Tibial nerve (tissue), 4 donors: ENCODE results near the gene INO80. TPM values are rescaled to one million over a fixed set of nuclear protein-coding genes. Genes with fewer than 3 reads are reported as not detected.

Source experiments
- DNase-seq, 2 donors: peaks; one replicate each; pipeline ENCODE4 v3.0.0-alpha.2; 2019; ENCODE audit warnings: low spot score in 2 of 2
- H3K27ac ChIP-seq, 4 donors: fragments of 200-600 bp; sonication (generic) in 3 of 4; one replicate each; pipeline ENCODE4 v1.5.1; 2017 to 2019; ENCODE audit warnings: mild to moderate bottlenecking in 1 of 4
- H3K27me3 ChIP-seq, 2 donors: fragments of 200-600 bp; sonication (generic) in 1 of 2; one replicate each; pipeline versions ENCODE4 v1.5.1 to v1.6.0; 2017 to 2019
- H3K36me3 ChIP-seq, 3 donors: fragments of 200-600 bp; sonication (generic); one replicate each; pipeline ENCODE4 v1.5.1; 2018 to 2019
- H3K4me1 ChIP-seq, 4 donors: fragments of 200-600 bp; sonication (generic) in 3 of 4; one replicate each; pipeline ENCODE4 v1.5.1; 2017 to 2019
- H3K4me3 ChIP-seq, 4 donors: fragments of 200-600 bp; sonication (generic) in 3 of 4; one replicate each; pipeline ENCODE4 v1.5.1; 2017 to 2019; ENCODE audit warnings: mild to moderate bottlenecking in 1 of 4, moderate library complexity in 1 of 4
- H3K9me3 ChIP-seq, 4 donors: fragments of 200-600 bp; sonication (generic) in 3 of 4; one replicate each; pipeline ENCODE4 v1.5.1; 2017 to 2019
- CTCF ChIP-seq, 5 experiments: fragments of 200-600 bp in 3 of 5; fragments of 450-650 bp in 2 of 5; sonication (generic) in 3 of 5; IDR thresholded peaks; one replicate each; pipeline ENCODE4 v1.5.1; 2016 to 2019; ENCODE audit warnings: antibody characterized with exemption in 5 of 5, mild to moderate bottlenecking in 3 of 5, moderate library complexity in 2 of 5
- EP300 ChIP-seq, 2 donors: sonication (generic); formaldehyde crosslinking; IDR thresholded peaks; one replicate each; pipeline ENCODE4 v1.6.1; 2017; ENCODE audit warnings: antibody characterized with exemption in 2 of 2, mild to moderate bottlenecking in 1 of 2
- POLR2A ChIP-seq, 2 donors: fragments of 450-650 bp; IDR thresholded peaks; one replicate each; pipeline ENCODE4 v1.6.1; 2017; ENCODE audit warnings: antibody characterized with exemption in 2 of 2, mild to moderate bottlenecking in 2 of 2, moderate library complexity in 2 of 2
- WGBS, 2 donors: methylation state at CpG; one replicate each; pipeline ENCODE4 v1.1.5; 2018; 5-methylcytosine and 5-hydroxymethylcytosine counted together
- total RNA-seq, 4 donors: library from RNA; depleted of rRNA; stranded (reverse); fragments of >200 nt; gene quantifications; one replicate each; pipeline ENCODE4 v1.1.0, GENCODE V29; 2016

The INO80 gene
- total RNA-seq, 4 donors from 2014 or later, result 21.6 to 40.8 (median 33.2) TPM

DNA sequence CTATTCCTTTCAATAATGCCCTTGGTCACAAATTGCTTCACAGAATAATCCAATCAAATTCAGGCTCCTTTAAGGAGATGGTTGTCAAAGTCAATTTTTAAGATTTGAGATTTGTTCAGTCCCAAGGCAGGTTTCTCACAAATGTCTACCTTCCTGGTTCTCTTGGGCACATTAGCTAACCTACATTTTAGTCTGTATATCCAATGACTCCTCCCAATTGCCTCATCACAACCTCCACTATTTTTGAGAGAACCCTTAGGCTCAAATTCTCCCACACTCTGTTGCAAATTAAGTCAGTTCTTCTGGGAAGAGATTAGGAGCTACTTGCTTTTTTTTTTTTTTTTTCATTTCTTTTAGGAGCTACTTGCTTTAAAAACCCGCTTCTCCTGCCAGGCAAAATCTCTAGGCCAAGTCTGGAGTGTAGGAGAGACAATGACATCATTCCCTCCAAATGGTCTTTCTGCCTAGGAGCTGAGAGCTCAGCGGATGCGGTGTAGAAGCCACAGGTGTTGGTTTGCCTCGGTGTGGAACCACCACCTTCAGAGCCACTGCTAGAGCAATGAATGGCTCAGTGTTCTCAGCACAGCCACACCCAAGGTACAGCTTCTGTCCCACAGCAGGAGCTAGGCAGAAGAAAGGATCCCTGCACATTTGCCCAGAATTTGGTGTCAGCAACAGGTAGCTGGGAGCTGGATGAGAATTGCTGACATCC is 10.0 kb upstream of the INO80 start:
- Histone ChIP-seq H3K27me3 (peaks cover 0 to 27% of the 10 kb centered on the region in 2 donors), H3K27ac (no peak overlapping the region), H3K4me3 (no peak overlapping the region), H3K4me1 (no peaks in the 10 kb centered on the region), H3K36me3 (no peaks in the 10 kb centered on the region), H3K9me3 (peaks cover 0 to 15% (median 0%) of the 10 kb centered on the region in 4 donors)
- 64 to 85% methylated on average over 4 of the region's 4 CpGs for WGBS, 2 donors
- no peak for DNase-seq
- TF ChIP-seq EP300 (IDR thresholded peaks at IDR 0.05), result no peak
- TF ChIP-seq CTCF (IDR thresholded peaks at IDR 0.05), result no peak
- no peak for TF ChIP-seq POLR2A (IDR thresholded peaks at IDR 0.05)

GRCh38 chr15:41125063-41125669 is 9.1 kb upstream of the INO80 start:
- Histone ChIP-seq H3K36me3 (no peaks in the 10 kb centered on the region), H3K27me3 (peaks cover 0 to 32% of the 10 kb centered on the region in 2 donors), H3K27ac (no peak overlapping the region), H3K9me3 (peaks cover 0 to 6% (median 0%) of the 10 kb centered on the region in 4 donors), H3K4me3 (no peak overlapping the region), H3K4me1 (no peaks in the 10 kb centered on the region)
- no peak for DNase-seq
- 70 to 88% methylated on average over 1 of the region's 1 CpG for WGBS, 2 donors
- TF ChIP-seq CTCF (IDR thresholded peaks at IDR 0.05) (no peak), EP300 (IDR thresholded peaks at IDR 0.05) (no peak), POLR2A (IDR thresholded peaks at IDR 0.05) (no peak)

DNA sequence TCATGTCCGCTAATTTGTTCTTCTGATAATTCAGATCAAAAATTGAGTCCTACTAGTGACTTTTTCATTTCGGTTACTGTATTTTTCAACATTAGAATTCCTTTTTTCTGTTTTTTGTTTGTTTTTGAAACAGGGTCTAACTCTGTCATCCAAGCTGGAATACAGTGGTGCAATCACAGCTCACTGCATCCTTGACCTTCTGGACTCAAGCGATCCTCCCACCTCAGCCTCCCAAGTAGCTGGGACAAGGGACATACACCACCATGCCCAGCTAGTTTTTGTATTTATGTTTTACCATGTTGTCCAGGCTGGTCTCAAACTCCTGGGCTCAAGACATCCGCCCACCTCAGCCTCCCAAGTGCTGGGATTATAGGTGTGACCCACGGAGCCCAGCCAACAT is 8.0 kb upstream of the INO80 start:
- H3K4me3 ChIP-seq, result no peak overlapping the region
- WGBS, 2 donors, result 90 to 98% methylated on average over 5 of the region's 5 CpGs

DNA sequence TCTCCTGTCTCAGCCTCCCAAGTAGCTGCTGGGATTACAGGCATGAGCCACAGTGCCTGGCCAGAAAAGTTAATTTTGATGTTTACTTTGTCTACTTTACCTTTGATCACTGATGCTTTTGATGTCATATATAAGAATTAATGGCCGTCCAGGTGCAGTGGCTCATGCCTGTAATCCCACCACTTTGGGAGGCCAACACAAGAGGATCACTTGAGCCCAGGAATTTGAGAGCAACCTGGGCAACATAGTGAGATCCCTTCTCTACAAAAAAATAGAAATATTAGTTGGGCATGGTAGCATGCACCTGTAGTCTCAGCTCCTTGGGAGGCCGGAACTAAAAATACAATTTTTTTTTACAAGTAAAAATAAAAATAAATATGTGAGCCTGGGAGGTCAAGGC is 6.8 kb upstream of the INO80 start:
- TF ChIP-seq EP300 (IDR thresholded peaks at IDR 0.05) (no peak), CTCF (IDR thresholded peaks at IDR 0.05) (no peak), POLR2A (IDR thresholded peaks at IDR 0.05) (no peak)
- Histone ChIP-seq H3K4me3 (no peak overlapping the region), H3K27ac (no peak overlapping the region), H3K4me1 (no peaks in the 10 kb centered on the region), H3K27me3 (peaks cover 0 to 32% of the 10 kb centered on the region in 2 donors), H3K9me3 (no peaks in the 10 kb centered on the region), H3K36me3 (no peaks in the 10 kb centered on the region)
- WGBS, 2 donors, result 84 to 87% methylated on average over 2 of the region's 2 CpGs
- no peak for DNase-seq

More for the DNA sequence above, 8.0 kb upstream of the INO80 start:
- no peak overlapping the region for H3K27ac ChIP-seq
- TF ChIP-seq EP300 (IDR thresholded peaks at IDR 0.05) (no peak), POLR2A (IDR thresholded peaks at IDR 0.05) (no peak), CTCF (IDR thresholded peaks at IDR 0.05) (no peak)
- no peak for DNase-seq
- H3K4me1 ChIP-seq, result no peaks in the 10 kb centered on the region
- H3K36me3 ChIP-seq, result no peaks in the 10 kb centered on the region
- H3K9me3 ChIP-seq, result no peaks in the 10 kb centered on the region
- peaks cover 0 to 32% of the 10 kb centered on the region in 2 donors for H3K27me3 ChIP-seq

DNA sequence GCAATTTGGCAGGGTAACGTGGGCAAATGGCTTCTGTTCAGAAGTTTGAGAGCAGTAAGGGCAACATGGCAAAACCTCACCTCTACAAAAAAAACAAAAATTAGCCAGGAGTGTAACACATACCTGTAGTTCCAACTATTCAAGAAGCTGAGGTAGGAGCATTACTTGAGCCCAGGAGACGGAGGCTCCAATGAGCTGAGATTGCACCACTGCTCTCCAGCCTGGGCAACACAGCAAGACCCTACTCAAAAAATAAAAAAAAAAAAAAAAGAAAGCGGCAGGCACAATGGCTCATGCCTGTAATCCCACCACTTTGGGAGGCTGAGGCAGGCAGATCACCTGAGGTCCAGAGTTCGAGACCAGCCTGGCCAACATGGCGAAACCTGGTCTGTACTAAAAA is 5.9 kb upstream of the INO80 start:
- Histone ChIP-seq H3K27ac (no peak overlapping the region), H3K4me1 (peaks cover 0 to 3% (median 0%) of the 10 kb centered on the region in 4 donors), H3K4me3 (no peak overlapping the region), H3K36me3 (no peaks in the 10 kb centered on the region), H3K9me3 (no peaks in the 10 kb centered on the region), H3K27me3 (peaks cover 0 to 32% of the 10 kb centered on the region in 2 donors)
- no peak for DNase-seq
- TF ChIP-seq CTCF (IDR thresholded peaks at IDR 0.05) (no peak), EP300 (IDR thresholded peaks at IDR 0.05) (no peak), POLR2A (IDR thresholded peaks at IDR 0.05) (no peak)
- WGBS, 2 donors, result 90 to 92% methylated on average over 5 of the region's 5 CpGs
